NOMO-1 treated with DMSO at 0.1 percent for 48 hours (cell line): Measurements from ENCODE around the gene CIAO2B.

Source experiments
- DNase-seq: peaks from one replicate; lab custom pipeline; 2025; ENCODE audit not compliant: unreplicated experiment; lab: John Stamatoyannopoulos, UW

Gene CIAO2B

DNA sequence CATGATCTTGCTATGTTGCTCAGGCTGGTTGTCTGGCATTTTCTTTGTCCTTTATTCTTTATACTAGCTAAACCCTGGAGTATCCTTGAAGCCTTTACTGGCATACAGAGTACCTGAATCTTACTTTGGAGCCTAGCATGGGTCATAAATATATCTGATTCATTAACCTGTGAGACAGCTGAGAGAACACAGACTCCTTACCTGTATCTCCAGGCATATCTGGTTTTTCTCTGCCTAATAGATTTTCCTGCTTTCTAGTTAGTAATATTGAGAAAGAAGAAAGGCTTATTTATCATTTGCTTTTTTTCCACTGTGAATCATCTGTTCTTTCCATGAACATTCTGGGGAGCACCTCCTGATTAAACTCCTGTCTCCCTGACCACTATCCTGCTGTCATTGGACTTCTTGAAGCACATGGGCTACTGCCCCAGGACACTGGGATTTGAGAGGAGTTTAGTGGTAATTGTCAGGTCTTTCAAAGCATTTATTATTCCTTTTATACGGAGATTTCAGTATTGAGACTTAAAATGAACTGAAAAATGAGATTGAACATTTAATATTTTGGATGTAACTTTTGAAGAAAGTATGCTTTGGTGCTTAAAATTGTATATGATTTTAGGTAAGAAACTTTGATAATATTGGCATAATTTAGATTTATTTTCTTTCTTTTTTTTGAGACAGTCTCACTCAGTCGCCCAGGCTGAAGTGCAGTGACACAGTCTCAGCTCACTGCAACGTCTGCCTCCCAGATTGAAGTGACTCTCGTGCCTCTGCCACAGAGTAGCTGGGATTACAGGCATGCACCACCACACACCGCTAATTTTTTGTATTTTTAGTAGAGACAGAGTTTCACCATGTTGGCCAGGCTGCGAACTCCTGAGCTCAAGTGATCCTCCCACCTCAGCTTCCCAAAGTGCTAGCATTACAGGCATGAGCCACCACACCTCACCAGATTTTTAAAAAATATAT, 45.3 kb downstream of the CIAO2B start:
- no peak for DNase-seq

DNA sequence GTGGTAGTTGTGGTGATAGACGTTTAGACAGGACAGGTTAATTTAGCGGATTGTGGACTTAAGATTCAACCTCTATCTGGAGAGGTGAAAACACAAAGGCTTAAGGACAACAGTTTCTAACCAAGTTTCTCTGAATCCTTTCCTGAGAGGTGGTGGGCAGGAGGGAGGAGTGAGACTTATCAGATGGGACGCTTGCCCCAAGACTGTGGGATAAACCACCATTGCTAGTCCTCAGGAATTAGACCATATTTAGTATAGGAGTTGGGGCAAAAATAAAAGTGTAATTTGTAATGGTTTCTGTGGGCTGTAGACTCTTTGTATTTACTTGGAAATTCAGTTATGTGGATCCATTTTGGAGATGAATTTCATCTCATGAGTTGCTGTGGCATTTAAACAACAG, 47.3 kb downstream of the CIAO2B start:
- no peak for DNase-seq

DNA sequence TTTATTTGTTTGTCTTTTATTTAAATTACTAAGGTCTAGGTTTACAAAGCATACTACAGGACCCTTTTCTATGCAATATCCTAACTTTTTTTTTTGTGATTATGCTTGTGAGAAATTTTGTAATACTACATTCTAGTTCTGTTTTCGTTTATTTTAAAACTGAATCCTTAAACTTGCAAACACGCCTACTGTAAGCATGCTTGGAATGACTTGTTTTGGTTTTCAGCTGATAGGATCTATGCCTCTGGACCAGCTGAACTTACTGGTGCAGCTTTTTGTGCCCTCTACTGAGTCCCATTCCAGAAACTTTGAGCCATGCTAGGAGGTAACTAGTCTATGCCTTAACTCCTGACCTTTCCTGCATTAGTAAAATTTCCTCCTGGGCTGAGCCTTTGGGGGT, 47.9 kb downstream of the CIAO2B start:
- no peak for DNase-seq

- DNase-seq = no peak
Observed at GRCh38 chr16:66885491-66885890, 48.7 kb downstream of the CIAO2B start.

- no peak for DNase-seq
Observed at GRCh38 chr16:66882702-66883101, 51.5 kb downstream of the CIAO2B start.
